Measurements from ENCODE around the gene USP2.

USP2 gene

DNA sequence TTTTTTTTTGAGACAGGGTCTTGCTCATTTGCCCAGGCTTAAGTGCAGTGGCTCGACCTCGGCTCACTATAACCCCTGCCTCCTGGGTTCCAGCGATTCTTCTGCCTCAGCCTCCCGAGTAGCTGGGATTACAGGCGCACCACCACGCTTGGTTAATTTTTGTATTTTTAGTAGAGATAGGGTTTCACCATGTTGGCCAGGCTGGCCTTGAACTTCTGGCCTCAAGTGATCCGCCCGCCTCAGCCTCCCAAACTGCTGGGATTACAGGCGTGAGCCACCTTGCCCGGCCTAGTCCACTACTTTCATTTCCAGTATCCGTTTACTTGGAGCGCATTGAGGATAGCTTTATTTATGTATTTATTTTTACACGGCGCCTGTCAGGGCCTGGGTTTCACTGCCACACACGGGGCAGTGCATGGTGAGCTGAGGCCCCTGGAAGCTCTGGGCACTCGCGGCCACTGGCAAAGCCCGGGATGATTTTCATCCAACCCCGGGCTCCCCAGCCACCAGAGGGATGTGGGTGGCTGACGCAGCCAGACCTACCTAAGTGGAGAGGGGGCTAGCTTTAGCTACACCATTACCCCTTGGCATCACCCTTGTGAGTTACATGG is 58.5 kb downstream of the USP2 start:
- no peak overlapping the region for H2AFZ ChIP-seq (ENCODE audit: low read depth, low read length, severe bottlenecking)
- H4K20me1 ChIP-seq (ENCODE audit: low read depth, low read length), result no peaks in the 10 kb centered on the region
- H3K9me2 ChIP-seq (replicated peaks; ENCODE audit: insufficient read depth, low read length), result no peaks in the 10 kb centered on the region
- no peaks in the 10 kb centered on the region for H3K79me2 ChIP-seq (ENCODE audit: insufficient read depth, low read length)
- peaks cover 6% of the 10 kb centered on the region; the same call in 1 of the 2 replicates for H3F3A ChIP-seq (ENCODE audit: insufficient read depth)
- no peak overlapping the region for H3K4me2 ChIP-seq (ENCODE audit: low read depth, low read length, poor library complexity, severe bottlenecking)
- H3K9ac ChIP-seq (ENCODE audit: low read length), result no peak overlapping the region
- no peaks in the 10 kb centered on the region for H3K27me3 ChIP-seq (ENCODE audit: low read length)
- no peaks in the 10 kb centered on the region for H3K36me3 ChIP-seq (ENCODE audit: low read length)
- H3K27ac ChIP-seq (ENCODE audit: low read depth, low read length), result no peak overlapping the region
- no peak overlapping the region for H3K4me3 ChIP-seq (ENCODE audit: insufficient read depth, low read length, poor library complexity, severe bottlenecking)
- TF ChIP-seq, protein P1, sequence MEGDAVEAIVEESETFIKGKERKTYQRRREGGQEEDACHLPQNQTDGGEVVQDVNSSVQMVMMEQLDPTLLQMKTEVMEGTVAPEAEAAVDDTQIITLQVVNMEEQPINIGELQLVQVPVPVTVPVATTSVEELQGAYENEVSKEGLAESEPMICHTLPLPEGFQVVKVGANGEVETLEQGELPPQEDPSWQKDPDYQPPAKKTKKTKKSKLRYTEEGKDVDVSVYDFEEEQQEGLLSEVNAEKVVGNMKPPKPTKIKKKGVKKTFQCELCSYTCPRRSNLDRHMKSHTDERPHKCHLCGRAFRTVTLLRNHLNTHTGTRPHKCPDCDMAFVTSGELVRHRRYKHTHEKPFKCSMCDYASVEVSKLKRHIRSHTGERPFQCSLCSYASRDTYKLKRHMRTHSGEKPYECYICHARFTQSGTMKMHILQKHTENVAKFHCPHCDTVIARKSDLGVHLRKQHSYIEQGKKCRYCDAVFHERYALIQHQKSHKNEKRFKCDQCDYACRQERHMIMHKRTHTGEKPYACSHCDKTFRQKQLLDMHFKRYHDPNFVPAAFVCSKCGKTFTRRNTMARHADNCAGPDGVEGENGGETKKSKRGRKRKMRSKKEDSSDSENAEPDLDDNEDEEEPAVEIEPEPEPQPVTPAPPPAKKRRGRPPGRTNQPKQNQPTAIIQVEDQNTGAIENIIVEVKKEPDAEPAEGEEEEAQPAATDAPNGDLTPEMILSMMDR (IDR thresholded peaks at IDR 0.05; ENCODE audit: insufficient read depth, low read length, poor library complexity, severe bottlenecking), result no peak
- no peak for TF ChIP-seq EZH2phosphoT487 (conservative IDR thresholded peaks at IDR 0.05; ENCODE audit: low read length)
- no peaks in the 10 kb centered on the region for H3K9me3 ChIP-seq (ENCODE audit: insufficient read depth, low read length)

DNA sequence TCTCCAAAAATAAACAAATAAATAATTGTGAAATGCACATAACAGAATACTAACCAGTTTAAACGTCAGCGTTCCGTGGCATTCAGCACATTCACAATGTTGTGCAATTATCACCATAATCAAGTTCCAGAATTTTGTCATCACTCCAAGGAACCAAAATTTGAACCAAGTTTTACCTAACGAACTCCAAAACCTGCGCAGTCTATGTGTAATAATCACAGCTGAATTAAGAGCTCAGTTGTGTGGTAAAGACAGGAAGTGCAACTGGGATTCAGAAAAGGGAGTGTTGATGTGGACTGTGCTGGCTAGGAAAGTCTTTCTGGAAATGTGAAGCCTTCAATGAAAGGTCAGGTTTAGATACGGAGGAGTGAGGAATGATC is 59.1 kb downstream of the USP2 start:
- Histone ChIP-seq H3K79me2 (ENCODE audit: insufficient read depth, low read length) (no peaks in the 10 kb centered on the region), H3K36me3 (ENCODE audit: low read length) (no peaks in the 10 kb centered on the region), H3K4me2 (ENCODE audit: low read depth, low read length, poor library complexity, severe bottlenecking) (peak overlapping the region; percentile 63), H3K9me2 (replicated peaks; ENCODE audit: insufficient read depth, low read length) (no peaks in the 10 kb centered on the region), H3K9ac (ENCODE audit: low read length) (no peak overlapping the region), H3K27ac (ENCODE audit: low read depth, low read length) (no peak overlapping the region), H3K9me3 (ENCODE audit: insufficient read depth, low read length) (no peaks in the 10 kb centered on the region), H4K20me1 (ENCODE audit: low read depth, low read length) (no peaks in the 10 kb centered on the region), H3F3A (ENCODE audit: insufficient read depth) (peaks cover 6% of the 10 kb centered on the region; the same call in 1 of the 2 replicates), H3K27me3 (ENCODE audit: low read length) (no peaks in the 10 kb centered on the region), H3K4me3 (ENCODE audit: insufficient read depth, low read length, poor library complexity, severe bottlenecking) (no peak overlapping the region), H2AFZ (ENCODE audit: low read depth, low read length, severe bottlenecking) (no peak overlapping the region)
- TF ChIP-seq, protein P1 (IDR thresholded peaks at IDR 0.05; ENCODE audit: insufficient read depth, low read length, poor library complexity, severe bottlenecking), result no peak
- TF ChIP-seq EZH2phosphoT487 (conservative IDR thresholded peaks at IDR 0.05; ENCODE audit: low read length), result no peak

DNA sequence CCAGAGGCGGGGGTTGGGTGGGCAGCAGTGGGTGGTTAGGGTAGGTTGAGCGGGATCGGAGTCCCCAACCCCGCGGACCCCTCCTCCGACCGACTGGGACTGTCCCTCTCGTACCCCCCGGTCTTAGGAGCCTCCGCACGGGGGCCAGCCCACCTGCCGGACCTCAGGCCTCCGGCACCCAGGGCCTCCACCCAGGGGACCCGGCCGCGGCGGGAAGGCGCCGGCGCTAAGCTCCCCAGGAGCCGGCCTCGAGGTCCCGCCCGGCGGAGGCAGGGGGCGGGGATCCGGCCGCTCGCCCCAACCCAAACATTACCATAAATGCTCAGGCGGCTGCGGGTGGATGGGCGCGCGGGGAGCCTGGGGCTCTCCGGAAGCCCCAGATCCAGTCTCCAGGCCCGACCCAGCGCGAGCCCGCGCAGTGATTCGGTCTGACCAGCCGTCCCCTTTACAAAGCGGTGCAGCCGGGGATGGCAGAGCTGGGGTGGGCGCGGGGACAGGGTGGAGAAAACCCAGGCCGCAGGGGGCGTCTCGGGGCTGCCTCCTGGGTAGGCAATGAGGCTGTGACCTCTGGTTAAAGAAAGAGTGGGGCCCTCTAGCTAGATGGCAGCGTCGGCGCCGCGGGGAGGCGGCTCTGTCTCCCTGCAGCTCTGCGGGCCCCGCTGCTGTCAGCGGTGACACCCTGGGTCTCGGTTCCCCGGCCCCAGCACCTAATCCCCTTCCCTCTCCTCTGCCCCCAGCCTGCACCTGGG is 60.5 kb downstream of the USP2 start:
- Histone ChIP-seq H3K79me2 (ENCODE audit: insufficient read depth, low read length) (no peaks in the 10 kb centered on the region), H3K4me2 (ENCODE audit: low read depth, low read length, poor library complexity, severe bottlenecking) (peak overlapping the region; percentile 63), H3K9me2 (replicated peaks; ENCODE audit: insufficient read depth, low read length) (no peaks in the 10 kb centered on the region), H3K4me3 (ENCODE audit: insufficient read depth, low read length, poor library complexity, severe bottlenecking) (peak overlapping the region; percentile 41), H3K27ac (ENCODE audit: low read depth, low read length) (peak overlapping the region; percentile 25; the same call in 1 of the 2 replicates), H3K9ac (ENCODE audit: low read length) (peak overlapping the region; percentile 56), H3F3A (ENCODE audit: insufficient read depth) (peaks cover 6% of the 10 kb centered on the region; the same call in 1 of the 2 replicates), H2AFZ (ENCODE audit: low read depth, low read length, severe bottlenecking) (peak overlapping the region; percentile 95), H3K36me3 (ENCODE audit: low read length) (no peaks in the 10 kb centered on the region), H3K27me3 (ENCODE audit: low read length) (no peaks in the 10 kb centered on the region), H4K20me1 (ENCODE audit: low read depth, low read length) (no peaks in the 10 kb centered on the region), H3K9me3 (ENCODE audit: insufficient read depth, low read length) (no peaks in the 10 kb centered on the region)
- TF ChIP-seq, protein P1 (IDR thresholded peaks at IDR 0.05; ENCODE audit: insufficient read depth, low read length, poor library complexity, severe bottlenecking), result no peak
- no peak for TF ChIP-seq EZH2phosphoT487 (conservative IDR thresholded peaks at IDR 0.05; ENCODE audit: low read length)
